NK-92 (cell line): ENCODE results near the gene IGSF9.

Experiments used
- DNase-seq: peaks from one replicate; lab custom pipeline; 2025; ENCODE audit not compliant: unreplicated experiment; lab: John Stamatoyannopoulos, UW

The IGSF9 gene

DNA sequence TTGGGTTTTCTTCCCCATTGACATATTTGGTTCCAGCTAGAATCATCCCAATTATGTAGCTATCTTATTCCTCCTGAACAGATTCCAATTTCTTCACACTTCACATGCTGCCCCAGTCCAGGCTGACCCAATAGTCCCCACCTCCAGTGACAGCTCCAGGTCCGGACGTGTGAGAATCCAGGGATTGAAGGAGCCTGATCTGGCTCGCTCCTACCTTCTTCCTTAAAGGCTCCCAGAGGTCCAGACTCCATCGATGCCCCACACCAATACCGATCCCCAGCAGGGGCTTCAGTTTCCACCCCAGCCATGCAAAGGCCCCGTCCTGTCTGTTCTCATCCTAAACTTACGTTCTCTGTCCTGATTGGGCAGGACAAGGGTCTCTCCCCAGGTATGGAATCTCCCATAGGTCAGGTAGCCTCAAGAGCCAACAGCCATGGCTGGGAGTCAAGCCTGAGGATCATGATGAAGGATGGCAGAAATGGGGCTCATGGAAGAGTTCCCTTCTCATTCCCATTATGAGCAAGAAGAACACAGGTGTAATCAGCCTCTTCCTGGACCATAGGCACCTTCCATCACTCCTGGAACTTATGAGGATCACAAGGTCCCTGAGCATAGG lies 29.0 kb upstream of the IGSF9 start:
- DNase-seq, result no peak

DNA sequence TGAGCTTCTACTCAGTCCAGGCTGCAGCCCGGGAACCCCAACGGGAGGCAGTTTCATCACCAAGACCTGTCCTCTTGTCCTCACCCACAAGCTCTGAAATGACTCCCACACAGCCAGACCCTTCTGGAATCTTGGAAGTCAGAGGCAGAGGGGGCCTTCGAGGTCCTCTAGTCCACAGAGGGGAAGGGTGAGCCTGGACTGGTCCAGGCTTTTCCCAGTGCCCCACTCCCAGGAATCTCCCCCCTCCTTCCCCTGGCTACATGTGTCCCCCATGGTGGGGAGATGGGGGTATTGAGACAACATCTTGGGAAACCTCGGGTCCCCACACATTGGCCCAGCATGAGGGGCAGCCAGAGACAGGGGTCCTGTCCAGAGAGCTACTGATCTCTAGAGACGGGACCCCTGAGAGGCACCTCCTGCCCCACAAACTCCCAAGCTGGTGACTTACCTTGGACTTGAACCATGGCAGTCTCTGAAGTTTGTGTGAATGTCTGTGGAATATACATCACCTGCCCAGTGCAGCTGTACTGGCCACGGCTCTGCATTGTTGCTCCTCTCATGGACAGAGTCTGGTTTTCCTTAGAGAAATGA lies 28.0 kb upstream of the IGSF9 start:
- no peak for DNase-seq

DNA sequence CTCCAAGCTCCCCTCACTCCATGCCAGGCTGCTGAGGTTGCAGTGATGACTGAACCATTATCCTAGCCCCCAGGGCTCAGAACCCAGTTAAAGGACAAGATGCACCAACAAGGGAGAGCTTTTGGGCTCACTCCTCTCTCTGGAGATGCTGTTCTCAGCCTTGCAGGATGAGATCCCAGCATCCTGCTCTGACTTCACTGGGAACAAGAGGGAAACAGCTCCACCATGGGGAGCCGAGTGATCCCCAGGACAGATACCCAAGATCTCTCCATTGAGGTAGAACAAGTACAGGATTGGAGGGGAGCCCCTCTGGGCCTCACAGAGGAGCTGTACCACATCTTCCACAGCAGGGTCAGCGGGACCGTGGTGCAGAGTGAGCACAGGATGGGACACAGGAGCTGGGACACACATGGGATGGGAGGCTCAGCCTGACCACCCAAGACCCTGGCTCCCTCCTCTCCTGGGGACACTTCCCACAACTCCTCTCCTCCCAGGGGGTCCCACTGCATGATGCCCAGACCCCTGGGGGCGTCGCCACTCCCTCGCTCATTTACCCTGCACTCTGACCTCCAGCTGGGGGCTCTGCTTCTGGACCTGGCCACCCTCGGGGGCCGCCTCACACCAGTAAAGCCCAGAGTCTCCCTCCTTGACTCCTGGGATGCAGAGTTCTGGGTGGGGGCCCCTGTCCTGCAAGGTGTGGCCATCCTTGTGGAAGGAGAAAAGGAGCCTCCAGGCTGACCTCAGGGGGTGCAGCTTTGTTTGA lies 27.2 kb upstream of the IGSF9 start:
- DNase-seq, result no peak

DNA sequence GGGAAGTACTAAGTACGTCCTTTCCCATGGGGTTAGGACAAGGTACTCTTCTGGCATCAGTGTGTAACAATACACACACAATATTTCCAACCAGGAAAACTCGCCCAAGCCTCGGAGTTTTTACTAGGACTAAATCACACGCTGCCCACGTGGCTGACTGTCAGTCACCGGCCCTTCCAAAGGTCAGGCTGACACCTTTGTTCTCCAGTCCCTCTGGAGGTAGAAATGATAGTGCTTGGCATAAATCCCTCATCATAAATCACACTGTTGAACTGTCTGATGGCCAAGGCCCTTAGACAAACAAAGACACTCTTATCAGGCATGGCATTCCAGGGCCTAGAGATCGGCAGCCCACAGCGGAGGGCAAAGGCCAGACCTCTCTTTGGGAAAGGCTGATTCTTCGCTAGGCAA lies 25.5 kb upstream of the IGSF9 start:
- DNase-seq, result no peak

DNA sequence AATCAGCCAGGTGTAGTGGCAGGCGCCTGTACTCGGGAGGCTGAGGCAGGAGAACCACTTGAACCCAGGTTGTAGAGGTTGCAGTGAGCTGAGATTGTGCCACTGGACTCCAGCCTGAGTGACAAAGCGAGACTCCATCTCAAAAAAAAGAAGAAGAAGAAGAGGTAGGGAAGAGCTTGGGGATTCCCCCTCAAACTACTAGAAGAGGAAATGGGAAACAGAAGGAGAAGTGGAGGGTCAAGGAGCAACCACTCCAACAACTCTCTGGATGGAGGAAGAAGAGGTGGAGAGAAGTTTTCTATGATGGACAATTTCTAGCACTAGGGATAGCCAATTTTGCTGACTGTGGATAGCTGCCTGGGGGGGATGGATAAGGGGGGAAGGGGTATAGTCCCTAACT lies 23.5 kb upstream of the IGSF9 start:
- DNase-seq, result no peak

DNA sequence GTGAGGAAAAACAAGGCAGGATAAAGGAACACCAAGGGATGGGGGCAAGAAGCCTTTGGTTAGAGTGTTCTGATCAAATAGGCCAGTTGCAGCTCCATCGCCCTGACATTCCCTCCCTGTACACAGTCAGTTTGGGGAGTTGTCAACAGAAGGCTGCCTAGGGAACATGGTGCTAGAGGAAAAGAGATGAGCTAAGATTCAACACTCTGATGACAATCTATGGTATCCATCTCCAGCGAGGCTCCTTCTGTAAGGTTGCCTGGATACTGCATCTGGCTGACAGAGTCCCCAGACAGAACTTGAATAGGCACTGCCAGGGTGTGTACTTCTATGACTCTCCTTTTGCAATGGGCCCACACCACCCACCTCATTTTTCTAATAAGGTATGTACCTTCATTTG lies 19.9 kb upstream of the IGSF9 start:
- DNase-seq, result no peak

DNA sequence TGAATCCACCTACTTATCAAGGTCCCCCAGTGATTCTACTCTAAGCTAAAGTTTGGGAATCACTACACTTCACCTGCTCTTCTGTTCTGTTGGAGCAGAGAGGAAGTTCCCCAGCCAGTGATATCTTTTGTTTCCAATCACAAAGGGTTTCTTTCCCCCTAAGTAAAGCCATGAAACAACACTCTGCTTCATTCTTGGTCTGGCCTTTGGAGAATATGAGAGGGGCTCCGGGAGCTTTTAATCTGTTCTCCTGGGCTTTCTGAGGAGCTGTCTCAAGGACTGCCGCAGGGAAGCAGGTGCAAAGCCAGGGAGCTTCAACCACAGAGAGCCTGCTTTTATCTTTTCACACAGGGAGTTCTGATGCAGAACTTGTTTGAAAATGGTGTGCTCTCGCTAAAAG lies 18.7 kb upstream of the IGSF9 start:
- no peak for DNase-seq

DNA sequence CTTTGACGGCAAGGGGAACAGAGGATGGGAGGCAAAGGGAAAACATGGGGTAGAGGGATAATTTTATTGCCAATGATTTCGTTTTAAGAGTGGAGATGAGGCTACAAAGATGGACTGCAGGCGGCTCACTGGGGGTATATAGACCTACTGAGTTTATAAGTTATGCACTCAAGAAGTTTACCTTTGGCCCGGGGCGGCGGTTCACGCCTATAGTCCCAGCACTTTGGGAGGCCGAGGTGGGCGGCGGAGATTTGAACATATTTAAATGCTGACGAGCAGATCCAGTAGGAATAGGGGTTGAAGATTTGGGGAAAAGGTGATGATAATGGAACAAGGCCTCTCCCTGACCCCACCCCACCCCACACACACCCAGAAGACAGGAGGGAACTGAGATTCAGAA lies 16.8 kb upstream of the IGSF9 start:
- DNase-seq, result no peak

DNA sequence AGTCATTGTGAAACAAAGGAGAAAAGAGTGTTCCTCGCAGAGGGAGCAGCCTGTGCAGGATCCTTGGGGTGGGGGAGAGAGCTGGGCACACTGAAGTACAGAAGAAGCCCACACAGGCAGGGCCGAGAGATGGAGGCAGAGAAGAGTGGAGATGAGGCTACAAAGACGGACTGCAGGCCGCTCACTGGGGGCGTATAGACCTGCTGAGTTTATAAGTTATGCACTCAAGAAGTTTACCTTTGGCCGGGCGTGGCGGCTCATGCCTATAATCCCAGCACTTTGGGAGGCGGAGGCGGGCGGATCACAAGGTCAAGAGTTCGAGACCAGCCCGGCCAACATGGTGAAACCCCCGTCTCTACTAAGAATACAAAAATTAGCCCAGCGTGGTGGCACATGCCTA lies 16.2 kb upstream of the IGSF9 start:
- no peak for DNase-seq

DNA sequence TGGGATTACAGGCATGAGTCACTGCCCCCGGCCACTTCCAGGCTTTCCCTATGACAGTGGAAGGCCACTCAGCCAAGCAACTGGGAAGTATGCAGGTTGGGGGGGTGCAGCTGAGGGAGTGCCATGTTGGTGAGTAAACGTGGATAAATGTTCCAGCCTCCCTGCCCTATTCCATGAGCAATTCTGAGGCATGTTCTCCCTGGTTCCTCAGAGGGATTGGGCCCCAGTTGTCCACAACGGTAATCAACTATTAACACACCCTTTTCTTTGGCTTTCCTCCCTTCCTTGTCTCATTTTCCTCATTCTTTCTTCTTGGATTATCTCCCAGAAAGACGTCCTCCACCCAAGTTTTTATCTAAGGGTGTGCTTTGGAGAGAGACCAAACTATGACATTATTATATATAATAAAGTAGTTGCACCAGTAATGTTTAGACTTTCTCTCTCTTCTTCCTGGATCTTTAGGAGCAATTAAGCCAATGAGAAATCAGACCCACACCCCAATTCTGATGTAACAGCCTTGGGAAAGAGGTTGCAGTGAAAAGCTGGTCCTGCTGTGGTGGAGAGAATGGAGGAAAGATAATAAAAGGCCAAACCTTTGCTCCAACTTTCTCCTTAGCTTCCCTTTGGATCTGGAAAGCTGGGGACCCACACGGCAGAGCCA lies 15.4 kb upstream of the IGSF9 start:
- no peak for DNase-seq

DNA sequence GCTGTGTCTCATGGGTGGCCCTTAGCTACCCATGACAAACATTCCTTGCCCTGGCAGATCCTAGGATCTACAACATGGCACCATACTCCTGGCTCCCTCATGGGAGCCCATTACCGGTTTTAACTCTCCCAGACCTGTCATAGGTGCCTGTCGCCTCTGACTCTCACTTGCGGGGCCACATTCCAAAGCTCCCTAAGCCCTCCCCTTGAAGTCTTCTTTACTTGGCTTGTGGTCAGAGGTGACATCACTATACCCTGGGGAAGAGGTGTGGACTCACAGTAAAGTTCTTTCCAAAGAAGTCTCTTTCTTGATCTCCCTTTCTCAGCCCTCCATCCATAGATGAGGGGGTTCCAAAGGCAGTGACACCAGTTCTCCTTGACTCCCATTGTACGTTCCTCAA lies 14.0 kb upstream of the IGSF9 start:
- DNase-seq, result no peak

DNA sequence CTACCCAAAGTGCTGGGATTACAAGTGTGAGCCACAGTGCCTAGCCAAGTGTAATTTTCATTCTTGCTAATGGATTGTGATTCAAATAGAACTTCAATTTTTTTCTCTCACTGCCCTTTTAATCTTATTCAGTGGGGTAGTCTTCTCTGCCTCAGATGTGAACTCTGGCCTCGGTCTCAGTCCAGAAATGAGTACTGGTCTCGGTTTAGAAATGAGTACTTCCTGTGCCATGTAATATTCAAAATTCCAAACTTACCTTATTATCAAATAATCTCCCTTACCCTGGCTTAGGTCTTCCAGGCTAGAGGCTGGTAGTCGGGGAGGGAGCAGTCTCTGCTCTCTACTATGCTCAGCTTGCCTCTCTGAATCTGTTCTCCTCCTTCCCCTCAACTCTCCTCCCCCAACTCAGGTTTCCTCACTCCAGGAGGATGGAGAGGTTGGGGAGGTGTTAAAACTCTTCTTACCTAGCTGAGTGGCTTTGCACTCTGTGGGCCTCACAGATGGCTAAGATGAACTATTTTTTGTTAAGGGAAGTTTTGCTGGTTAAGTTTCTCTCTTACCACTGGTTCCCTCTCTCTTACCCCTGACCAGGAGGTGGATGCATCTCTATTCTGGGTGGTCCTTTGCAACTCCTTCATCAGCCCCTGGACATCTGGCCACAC lies 13.4 kb upstream of the IGSF9 start:
- DNase-seq, result no peak

DNA sequence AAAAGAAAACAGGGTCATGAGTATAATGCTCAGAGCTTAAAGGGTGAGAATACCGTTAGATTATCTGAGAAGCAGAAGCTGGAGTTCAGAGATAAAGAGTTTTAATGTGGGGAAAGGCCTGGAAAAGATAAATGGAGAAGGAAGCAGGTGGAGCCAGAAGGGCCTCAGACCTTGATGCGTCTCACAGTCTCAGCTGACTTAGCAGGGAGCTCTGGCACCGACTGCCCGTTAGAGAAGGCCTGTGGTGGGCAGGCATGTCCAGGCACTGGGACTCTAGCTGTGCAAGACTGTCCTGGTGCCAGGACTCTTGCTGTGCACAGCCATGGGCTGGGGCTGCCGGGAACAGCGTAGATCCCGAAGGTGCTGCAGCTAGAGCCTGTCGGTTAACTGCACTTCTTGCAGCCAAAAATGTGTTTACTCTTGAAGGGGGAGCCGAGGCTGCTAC lies 12.4 kb upstream of the IGSF9 start:
- DNase-seq, result no peak

DNA sequence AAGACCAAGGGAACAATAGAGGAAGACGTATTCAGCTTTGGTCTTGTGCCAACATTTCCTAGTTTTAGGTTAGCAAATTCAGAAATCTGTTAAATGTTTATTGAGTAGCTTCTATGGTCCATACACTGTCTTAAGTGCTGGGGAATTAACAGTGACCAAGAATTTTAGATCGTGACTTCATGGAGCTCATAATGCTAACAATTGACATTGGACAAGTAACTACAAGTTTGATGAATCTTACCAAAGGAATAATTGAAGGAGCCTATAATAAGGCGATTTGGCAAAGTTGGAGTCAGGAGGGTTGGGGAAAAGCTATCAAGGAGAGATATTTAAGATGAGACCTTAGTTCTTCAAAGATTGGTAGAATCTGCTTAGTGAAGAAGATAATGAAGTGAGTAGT lies 10.0 kb upstream of the IGSF9 start:
- no peak for DNase-seq

DNA sequence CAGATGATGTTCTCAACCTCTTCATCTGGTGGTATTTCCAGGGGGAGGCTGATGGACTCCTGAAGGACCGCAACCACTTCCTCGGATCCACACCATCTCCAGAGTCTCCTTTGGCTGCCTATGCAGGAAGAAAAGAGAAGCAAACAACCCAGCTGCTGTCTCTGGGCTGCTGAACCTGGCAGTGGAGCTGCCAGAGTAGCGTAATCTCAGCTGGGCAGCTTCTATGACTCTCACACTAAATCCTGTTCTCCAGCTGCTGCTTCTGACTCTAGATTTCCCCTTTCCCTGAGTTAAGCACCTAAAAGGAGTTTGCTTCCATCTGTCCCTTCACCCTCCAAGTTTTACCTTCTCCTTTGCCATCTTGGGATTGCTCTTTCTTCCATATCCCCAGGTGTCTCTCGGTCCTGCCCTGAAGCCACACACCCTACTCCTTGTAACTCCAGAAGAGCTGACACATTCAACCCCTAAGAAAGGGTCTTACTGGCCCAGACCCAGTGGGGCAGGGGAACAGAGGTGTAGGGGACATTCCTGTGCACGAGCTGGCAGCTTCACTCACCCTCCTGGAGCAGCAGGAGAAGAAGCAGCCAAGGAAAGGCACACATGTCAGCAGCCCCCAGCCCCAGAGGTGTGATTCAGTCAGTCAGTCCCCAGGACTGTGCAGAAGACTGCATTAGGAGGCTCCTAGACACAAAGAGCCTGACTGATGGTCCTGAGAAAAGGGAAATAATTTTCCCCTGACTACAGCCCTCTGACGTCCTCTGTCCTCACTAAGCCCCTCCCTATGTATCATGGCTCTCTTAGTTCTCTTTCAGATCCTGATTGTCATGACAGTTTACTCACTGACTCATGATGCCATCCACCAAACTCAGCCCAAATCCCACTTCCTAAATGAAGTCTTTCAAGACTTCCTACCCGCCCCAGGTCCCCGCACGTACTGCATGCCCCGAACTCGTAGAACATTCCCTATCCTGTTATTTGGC lies 8.4 kb upstream of the IGSF9 start, which contains the start of gene SLAMF9:
Gene SLAMF9, minus strand, starts transcription at position 702 of the 980 bp plus-strand sequence. Its CDS starts 100 bp downstream, at position 602.
- no peak for DNase-seq

DNA sequence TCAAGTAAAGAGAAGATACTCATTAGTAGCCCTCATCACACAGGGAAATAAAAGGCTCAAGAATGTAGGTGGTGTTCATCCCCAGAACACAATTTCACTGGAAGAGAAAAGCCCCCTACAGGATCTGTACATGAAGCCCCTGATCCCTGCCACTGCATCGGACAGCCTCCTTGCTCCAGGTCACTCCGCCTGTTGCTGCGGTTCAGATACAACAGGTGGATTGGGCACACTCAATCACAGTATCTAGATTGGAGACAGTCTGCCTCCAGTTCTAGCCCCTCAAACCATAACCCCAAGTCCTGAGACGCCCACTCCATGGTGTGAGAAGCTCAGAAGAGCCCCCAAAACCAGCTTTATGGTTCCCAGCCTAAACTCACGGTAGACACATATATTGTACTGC lies 7.5 kb upstream of the IGSF9 start:
- DNase-seq, result no peak

DNA sequence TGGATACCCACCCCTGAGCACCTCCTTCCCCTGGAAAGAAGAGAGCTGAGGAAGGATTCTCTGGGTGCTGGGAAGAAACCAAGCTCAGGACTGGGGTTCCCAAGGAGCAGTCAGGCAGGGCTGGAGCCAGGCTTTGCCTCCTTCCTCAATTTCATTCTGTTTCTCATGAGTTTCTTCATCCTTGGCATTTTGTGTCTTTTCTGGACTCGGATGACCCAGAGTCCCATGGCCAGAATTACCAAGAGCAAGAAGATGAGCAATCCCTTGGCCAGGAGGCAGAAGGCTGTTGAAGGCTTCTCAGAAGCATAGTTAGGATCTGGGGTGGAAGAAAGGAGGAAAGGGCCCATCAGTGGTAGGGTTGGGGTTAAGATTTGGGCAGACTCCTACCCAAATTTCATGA lies 6.1 kb upstream of the IGSF9 start:
- no peak for DNase-seq

DNA sequence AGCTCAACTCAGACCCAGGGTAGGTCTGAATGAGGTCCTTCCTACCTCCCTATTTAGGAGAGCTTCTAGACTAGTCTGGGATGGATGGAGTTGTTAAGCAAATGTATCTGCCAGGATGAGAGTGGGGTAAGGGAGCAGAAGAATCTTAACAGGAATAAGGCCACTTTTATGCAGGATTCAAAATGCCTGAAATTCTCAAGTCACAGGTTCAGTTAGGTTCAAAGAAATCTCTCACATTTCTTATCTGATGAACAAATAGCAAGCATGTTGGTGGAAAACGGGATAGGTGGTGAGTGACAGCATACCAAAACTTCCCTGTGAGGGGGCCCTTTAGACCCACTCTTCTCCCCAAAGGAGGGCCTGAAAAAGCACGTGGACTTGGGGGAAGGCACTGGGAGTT lies 5.6 kb upstream of the IGSF9 start:
- DNase-seq, result no peak

DNA sequence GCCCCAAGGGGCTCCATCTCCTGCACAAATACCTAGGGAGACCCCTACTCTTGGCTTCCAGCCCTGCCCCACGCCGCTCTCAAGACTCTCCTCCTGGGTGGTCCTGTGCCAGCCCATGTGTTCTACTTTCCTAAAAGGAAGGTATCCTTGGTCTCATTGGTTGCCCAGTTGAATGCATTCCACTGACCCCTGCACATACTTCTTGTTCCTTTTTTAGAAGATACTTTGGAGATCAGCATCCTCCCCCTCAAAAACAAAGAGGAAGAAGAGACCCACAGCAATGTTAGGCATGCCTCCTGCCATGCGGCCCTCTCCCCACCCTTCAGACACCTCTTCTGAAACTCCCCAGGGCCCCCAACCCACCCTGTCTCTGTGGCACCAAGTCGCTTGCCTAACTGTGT lies 4.6 kb upstream of the IGSF9 start:
- DNase-seq, result no peak

DNA sequence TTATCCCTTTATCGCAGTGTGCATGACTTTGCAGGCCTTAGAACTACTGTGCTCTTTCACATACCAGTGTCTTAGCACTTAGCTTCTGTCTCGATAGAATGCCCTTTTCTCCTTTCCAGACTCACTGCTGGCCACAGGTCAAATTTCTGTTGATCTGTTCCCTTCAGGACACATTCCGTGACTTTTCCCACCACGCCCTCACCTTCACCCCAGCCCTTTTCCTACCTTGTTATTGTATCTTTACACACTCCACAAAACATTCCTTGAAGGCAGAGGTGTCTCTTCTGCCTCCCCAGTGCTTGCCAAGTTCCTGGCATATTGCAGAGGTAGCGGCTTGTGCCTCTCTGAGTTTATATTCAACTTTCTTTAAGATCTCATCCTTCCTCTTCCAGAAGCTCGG lies 3.7 kb upstream of the IGSF9 start:
- no peak for DNase-seq
